ENCODE data around the gene SLC35F1. TPM values are rescaled to one million over a fixed set of nuclear protein-coding genes. Genes with fewer than 3 reads are reported as not detected.

SLC35F1 gene
- total RNA-seq, 1 donor from 2014 or later: 0.48 TPM

DNA sequence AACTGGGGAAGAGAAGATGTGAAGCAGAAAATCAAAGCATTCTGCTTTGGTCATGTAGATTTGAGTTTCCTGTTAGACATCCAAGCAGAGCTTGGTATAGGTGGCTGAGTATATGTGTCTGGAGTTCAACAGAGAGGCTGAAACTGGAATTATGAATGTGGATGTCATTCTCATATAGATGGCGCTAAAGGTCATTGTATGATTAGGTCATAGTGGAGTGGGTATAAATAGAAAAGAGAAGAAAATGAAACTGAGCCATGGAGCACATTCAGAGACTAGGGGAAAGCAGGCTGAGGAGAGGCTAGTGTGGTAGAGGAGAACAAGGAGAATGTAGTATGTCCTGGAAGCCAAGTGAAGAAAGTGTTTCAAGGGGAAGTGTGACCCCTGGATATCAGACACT is 345.4 kb downstream of the SLC35F1 start:
- no peak for DNase-seq (ENCODE audit: low spot score)

DNA sequence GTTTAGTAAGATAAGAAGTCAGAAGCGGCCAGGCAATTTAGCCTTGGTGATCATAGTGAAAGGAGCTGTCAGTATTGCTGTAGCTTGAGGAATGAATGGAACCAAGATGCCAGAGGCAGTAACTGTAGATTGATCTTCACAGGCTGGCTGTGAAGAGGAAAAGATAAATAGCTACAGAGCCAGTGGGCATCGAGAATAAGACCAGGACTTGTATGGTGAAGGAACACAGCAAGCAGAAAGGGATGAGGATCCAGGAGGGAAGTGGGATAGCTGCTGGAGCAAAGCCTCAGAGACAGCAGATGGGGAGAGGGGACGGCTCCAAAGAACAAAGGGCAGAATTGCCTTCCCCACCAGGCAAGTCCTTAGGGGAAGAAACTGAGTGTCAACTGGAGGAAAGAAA is 346.7 kb downstream of the SLC35F1 start:
- no peak for DNase-seq (ENCODE audit: low spot score)

DNA sequence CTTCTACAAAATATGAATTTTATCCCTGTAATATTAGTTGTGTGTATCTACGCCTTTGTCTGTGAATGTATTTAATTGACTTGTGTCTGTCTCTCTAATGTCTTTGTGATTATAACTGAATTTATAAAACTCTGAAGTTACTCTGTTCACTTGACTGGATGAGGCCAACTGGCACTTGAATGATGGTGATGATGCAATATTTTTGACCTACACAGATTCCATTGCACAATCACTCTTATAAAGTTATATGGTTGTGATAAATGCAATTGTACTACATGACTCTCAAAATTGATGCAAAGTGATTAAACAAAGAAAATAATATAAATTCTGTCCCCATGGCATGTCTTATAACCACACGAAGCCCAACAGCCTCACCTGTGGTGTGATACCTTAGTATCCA is 353.8 kb downstream of the SLC35F1 start:
- DNase-seq (ENCODE audit: low spot score): no peak

DNA sequence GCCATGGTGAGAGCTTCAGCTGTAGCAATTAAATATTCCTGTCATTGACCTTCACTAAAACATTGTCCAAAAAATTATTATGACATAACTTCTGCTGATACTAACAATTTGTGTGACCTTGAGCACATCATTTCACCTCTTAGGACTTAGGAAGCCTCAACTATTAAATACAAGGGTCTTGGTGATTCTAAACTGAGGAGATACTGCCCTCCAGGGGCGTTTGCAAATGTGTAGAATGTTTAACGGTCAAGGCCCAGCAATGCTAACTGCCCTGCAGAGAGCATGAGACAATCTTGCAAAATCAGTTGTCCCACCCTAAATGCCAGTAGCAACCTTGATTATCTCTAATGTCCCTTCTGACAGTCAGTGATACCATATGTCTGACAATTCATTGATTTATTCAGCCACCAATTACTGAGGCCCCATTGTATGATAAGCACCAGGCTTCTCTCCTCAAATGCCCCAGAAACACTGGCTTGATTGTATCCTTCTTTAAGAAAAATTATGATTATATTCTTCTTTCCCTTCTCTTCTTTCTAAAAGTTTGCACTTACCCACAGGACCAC is 356.9 kb downstream of the SLC35F1 start:
- no peak for DNase-seq (ENCODE audit: low spot score)

DNA sequence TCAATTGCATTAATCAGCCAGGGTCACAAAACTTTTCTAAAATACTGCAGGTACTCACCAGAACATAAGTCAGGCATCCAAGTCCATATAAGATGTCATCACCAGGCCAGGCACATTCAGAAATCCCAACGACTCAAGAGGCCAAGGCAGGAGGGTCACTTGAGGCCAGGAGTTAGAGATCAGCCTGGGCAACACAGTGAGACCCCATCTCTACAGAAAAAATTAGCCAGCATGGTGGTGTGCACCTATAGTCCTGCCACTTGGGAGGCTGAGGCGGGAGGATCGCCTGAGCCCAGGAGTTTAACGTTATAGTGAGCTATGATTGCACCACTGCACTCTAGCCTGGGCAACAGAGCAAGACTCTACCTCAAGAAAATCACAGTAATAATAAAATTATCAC is 362.6 kb downstream of the SLC35F1 start:
- DNase-seq (ENCODE audit: low spot score): no peak

DNA sequence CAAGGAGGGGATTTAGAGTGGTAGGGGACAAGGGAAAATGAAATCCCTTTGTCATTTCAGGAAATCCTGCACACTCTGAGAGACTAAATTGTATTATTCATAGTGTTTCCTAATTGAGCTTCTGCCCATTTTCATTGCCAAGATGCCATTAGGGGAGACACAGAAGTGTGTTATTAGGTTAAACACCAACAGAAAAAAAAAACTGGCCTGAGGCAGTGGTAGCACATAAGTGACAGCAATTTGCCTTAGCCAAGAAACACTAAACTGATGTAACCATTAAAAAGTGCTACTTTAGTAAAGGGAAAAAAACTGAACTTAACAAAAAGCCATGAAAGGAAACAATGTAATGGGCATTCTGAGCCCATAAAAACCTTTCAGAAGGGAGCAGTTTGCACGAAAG is 370.6 kb downstream of the SLC35F1 start:
- no peak for DNase-seq (ENCODE audit: low spot score)

DNA sequence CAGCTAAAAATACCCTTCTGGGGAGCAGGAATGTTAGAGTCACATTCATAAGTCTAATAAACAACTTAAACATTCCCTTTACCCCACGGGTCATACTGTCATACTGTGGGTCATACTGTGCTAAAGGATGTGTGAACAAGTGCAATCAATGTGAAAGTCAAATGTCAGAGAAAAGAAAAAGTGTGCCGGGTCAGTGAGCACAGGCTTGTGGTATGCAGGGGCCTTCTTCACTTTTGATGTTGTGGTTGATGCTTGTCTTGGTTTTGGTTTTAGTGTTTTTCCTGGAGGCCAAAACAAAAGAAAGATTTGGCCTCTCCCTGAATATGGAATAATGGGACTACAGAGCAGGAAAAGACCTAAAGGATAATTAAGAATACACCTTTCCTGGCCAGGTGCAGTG is 373.1 kb downstream of the SLC35F1 start:
- no peak for DNase-seq (ENCODE audit: low spot score)

DNA sequence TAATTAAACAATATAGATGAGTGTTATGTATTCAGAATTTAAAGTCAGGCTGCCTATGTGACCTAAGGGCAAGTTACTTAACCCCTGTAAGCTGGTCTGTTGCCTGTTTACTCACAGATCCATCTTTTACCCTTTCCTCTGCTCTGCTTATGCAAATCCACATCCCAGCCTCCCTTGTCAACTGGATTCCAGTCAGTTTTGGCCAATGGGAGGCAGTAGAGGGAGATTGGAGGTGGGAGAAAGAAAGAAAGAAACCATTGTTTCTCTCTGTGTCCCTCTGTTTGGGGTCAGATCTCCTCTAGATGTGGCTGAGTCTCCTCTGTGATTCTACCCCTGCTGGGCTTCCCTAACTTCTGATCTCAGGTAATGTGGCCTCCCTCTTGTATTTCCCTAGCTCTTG is 374.2 kb downstream of the SLC35F1 start:
- no peak for DNase-seq (ENCODE audit: low spot score)

DNA sequence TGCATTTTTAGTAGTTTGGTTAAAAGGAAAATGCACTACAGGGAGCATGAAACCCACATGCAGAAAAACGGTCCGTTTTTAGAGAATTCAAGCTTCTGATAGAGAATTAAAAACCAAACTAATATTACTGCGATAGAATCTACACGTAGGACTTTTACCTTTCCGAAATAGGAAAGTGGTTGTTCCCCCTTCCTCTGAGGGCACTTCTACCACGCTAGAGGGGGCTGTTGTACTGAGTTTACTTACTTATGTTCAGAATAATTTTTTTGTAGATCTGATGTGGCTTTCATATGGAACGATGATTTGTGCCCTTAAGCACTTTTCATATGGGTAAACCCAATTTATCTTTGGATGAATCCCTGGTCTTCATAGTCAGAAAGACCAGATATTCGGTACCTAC is 376.7 kb downstream of the SLC35F1 start:
- no peak for DNase-seq (ENCODE audit: low spot score)

DNA sequence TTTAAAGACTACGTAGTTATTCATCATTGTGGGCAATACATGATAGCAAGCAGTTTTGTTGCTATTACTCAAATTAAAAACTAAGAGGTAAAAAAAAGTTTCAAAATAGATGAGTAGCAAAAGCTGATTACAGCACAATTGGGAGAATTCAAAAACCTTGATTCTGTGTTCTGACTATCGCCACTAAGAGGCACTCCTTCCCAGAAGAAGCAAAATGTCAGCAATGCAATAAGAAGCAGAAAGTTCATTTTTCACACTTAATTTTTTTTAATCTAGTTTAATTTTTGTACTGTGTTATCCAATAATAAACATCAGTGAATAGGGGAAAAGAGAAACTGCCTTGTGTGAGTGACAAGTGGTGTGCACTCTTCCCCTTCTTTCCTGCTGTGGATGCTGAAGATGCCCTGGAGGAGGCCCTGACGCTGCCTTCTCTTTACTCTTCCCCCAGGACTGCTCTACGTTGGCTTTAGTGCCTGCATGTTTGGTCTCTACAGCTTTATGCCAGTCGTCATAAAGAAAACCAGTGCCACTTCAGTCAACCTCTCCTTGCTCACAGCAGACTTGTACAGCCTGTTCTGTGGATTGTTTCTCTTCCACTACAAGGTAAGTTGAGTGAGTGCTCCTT is 377.8 kb downstream of the SLC35F1 start:
- DNase-seq (ENCODE audit: low spot score): no peak

DNA sequence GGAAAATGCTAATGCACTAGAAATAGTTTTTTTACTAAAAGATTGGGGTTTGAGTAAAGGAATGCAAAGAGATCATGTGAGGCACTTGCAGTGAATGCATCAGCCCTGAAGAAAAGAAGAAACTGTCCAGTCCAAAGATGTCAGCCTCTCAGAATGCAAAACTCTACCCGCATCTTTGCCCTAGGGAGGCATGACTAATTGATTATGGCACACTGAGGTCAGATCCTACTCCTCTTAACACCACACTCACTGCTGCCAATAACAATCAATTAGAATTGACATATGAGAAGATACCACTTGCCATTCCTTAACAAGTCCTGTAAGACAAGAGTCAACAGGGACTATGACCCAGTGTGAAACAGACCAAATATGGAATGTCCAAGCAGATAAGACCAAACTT is 378.7 kb downstream of the SLC35F1 start:
- DNase-seq (ENCODE audit: low spot score): no peak

DNA sequence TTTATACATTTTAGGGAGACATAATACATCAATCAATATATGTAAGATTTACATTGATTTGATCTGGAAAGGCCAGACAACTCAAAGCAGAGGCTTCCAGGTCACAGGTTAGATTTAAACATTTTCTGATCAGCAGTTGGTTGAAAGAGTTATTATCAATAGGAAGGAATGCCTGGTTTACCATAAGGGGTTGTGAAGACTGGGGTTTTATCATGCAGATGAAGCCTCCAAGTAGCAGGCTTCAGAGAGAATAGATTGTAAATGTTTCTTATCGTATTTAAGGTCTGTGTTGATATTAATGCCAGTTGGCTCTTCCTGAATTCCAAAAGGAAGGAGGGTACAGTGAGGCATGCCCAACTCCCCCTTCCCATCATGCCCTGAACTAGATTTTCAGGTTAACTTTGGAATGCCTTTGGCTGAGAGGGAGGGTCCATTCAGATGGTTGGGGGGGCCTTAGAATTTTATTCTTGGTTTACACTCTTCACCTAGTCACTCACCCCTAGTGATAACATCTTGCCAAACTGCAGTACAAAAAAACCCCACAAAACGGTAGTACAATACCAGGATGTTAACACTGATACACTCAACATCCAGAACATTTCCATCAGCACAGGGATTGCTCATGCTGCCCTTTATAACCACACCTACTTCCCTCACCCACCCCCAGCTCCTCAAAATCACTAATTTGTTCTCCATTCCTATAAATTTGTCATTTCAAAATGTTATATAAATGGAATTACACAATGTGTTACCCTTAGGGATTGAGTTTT is 381.5 kb downstream of the SLC35F1 start:
- DNase-seq (ENCODE audit: low spot score): no peak

DNA sequence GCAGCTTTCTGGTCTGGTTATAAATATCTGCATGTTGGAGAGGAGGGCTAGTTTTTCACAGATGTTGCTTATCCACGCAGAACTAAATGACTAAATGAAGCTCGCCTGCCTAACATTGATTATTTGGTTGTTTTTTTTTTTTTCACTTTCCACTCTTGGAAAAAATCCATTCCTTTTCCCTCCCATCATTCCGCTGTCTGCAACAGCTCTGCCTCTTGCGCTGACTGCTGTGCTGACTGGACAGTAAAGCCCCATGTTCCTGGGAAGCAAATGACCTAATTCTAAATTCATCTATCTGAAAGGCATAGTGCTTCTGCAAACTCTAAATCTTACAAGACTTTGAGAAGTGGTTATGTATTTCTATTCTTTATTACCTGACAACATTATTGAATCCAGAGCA is 385.5 kb downstream of the SLC35F1 start:
- DNase-seq (ENCODE audit: low spot score): no peak

DNA sequence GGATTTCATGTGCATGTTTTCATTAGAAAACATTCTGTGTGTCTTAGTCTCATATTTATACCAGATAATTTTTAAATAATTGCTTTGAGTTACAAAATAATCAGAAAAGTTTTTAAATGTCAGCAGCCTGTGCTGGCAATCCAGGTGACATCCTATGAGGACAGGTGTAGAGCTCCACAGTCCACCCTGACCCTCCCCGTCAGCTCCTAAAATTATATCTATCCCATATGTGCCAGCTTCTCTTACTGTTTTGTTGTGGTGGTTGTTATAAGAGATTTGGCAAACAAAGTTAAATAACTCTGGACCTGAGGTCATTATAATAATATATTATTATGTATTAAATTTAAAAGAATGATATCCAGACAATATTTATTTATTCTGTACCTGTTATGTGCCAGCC is 387.8 kb downstream of the SLC35F1 start:
- no peak for DNase-seq (ENCODE audit: low spot score)

DNA sequence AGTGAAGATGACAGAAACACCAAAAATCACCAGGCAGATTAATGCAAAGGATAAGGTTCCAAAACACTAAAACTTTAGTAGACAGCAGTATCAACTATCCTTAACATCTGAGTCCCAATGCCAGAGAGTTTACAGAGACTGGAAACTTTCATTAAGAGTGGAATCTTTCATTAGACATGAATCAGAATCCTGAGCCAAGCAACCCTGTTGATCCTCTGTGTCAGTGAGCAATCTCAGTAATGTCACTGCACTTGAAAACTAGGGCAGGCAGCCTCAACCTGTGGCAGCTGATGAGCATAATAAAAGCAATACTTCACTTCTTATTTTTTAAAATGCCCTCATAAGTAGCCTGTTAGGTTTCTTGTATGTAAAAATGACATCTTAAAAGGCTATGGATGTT is 388.3 kb downstream of the SLC35F1 start:
- DNase-seq (ENCODE audit: low spot score): no peak

DNA sequence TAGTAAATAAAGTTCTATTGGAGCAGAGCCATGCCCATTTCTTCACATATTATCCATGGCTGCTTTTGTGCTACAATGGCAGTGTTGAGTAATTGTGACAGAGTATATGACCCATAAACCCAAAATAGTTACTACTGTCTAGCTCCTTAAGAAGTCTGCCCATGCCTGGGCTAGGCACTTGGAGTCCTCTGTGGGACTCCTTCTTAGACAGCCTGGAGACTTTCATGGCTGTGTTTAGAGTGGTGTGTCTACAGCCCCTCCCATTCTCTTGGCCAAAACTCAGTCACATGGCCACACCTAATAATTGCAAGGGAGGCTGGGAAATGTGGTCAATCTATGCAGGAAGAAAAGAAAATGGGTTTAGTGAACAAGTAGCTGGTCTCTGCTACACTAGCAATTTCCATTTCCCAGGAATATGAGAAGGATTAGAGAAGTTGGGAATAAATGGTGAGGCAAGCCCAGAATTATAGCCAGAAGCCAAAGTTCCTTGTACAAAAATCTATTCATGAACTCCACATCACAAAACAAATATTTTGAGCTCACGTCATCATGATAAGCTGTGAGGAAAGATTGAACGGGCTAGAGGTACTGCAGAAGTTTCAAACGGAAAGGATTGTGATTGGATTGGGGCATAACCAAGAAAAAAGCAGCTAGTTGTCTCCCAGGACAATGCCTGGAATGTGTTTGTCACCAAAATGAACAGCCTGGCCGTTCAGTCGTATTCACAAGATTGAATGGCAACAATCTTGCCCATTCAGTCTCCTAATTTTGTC is 389.3 kb downstream of the SLC35F1 start:
- no peak for DNase-seq (ENCODE audit: low spot score)

DNA sequence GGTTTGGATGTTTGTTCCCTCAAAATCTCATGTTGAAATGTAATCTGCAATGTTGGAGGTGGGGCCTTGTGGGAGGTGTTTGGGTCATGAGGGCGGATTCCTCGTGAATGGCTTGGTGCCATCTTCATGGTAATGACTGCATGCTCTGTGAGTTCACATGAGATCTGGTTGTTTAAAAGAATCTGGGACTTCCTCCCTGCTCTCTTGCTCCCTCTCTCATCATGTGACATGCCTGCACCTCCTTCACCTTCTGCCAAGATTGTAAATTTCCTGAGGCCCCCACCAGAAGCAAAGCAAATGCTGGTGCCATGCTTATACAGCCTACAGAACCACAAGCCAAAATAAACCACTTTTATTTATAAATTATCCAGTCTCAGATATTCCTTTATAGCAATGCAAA is 390.8 kb downstream of the SLC35F1 start:
- DNase-seq (ENCODE audit: low spot score): no peak

DNA sequence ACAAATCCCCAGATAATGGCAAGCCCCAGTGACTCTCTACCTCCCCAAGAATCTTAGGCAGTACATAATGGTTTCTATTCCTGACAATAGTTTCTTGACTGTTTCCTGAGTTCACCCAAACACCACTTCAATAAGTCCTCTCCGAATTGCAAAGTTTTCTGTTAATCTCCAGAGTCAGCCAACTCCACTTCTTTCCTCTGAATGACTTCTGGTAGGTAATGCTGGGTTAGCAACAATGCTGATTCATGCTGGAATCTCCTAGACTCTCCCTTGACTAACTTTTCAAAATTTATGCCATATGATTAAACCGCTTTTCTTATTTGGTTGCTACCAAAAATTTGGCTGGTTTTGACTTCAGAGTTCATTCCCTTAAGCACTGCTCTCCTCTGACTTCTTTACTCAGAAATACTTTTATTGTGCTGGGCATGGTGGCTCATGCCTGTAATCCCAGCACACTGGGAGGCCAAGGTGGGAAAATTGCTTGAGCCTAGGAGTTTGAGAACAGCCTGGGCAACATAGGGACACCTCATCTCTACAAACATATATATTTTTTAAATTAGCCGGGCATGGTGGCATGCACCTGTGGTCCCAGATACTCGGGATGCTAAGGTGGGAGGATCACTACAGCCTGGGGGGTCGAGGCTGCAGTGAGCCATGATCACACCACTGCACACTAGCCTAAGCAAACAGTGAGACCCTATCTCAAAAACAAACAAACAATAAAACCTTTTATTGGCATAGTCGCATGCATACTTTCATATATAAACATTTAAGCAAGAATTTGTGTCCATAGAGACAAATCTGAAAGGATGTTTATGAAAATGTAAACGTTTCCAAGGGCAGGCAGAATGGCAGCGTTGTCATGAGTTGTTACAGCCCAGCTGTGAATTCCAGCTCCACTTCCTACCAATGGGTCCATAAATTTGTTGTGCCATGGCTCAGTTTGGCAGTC is 391.7 kb downstream of the SLC35F1 start:
- no peak for DNase-seq (ENCODE audit: low spot score)

DNA sequence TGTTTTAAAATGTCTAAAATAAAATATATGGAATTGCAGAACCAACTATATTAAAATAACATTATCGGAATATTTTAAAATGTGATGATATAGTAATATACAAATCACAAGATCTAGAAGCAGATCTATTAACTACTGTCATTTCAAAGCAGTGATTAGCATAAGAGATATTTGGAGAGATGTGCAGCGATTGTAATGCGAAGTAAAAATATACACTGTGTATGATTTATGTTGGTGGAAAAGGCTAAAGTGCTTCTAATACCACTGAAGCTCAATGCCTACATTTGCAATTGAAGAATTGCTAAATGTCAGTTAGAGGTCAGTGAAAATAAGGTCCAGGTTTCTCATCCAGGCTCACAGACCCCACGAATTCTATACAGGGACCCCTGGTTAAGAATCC is 392.4 kb downstream of the SLC35F1 start:
- no peak for DNase-seq (ENCODE audit: low spot score)

DNA sequence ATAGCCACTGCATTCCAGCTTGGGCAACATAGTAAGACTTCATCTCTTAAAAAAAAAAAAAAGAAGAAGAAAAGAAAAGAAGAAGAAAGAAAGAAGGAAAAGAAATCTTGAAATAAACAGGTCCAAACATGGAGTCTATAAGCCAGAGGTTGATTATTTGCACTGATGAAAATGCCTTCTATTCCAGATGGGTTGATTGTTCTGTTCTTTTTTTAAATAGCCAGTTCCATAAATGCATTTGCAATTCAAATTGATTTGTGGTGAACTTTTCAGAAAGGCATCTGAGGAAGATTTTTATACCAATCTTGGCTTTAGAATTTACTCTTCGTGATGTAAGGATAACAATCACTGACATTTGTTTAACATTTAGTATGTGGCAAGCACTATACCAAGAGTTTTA is 397.3 kb downstream of the SLC35F1 start:
- DNase-seq (ENCODE audit: low spot score): no peak

DNA sequence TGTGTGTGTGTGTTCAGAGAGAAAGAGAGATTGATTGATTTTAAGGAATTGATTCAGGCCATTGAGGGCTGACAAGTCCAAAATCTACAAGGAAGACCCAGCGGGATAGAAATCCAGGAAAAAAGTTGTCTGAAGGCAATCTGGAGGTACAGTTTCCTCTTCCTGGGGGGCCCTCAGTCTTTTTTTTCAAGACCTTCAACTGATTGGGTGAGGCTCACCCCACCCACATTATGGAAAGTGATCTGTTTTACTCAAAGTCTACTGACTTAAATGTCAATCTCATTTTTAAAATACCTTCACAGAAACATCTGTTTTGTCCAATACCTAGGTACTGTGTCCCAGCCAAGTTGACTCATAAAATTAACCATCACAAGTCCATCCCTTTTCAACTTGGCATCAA is 398.0 kb downstream of the SLC35F1 start:
- no peak for DNase-seq (ENCODE audit: low spot score)

All from mesenteric fat pad (tissue), 1 donor.